ENCODE measurements around the gene LRP8.

LRP8 gene

DNA sequence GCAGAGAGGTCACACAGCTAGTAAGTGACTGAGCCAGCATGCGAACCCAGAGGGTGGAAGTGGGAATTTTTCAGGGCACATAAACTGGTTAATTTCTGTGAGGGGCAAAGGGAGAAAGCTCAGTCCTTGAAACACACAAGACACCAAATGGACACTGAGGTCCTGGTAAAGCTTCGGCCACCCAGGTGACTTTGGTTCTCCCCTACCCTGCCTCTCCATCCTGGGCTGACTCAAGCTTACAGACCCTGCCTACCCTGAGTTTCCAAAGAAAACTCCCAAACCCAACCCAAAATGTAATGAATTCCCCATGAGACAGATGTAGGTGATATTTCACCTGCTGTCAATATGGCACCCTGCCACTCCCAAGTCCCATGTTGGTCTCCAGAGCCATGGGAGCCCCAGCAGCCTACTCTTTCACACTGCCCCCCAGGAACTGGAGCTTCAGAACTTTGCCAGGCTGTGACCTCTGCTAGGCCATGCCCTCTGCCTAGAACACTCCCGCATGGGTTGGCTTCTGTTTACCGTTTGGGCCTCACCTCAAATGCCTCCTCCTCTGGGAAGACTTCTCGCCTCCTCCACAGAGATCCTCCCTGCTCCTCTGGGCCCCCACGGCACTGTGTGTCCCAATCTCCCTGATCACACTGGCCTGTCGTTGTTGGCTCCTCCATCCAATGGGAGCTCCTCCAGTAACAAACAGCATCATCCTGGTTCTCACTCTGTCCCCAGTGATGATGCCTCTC lies 3.7 kb upstream of the LRP8 start:
- no peaks in the 10 kb centered on the region for H3K27me3 Mint-ChIP-seq
- H3K27ac Mint-ChIP-seq (ENCODE audit: low read depth) = no peak overlapping the region
- no peak for DNase-seq (ENCODE audit: low spot score in 2 of 2)
- ATAC-seq (replicated peaks; ENCODE audit: extremely low read depth, poor library complexity, severe bottlenecking) = no peak
- H3K4me1 Mint-ChIP-seq = peaks cover 29% of the 10 kb centered on the region
- H3K9me3 Mint-ChIP-seq = no peaks in the 10 kb centered on the region
- peaks cover 2% of the 10 kb centered on the region for H3K36me3 Mint-ChIP-seq (ENCODE audit: insufficient read depth)
- H3K4me3 Mint-ChIP-seq = no peak overlapping the region

GRCh38 chr1:53330819-53331218 lies 2.9 kb upstream of the LRP8 start:
- peaks cover 34% of the 10 kb centered on the region for H3K4me1 Mint-ChIP-seq
- peaks cover 4% of the 10 kb centered on the region for H3K36me3 Mint-ChIP-seq (ENCODE audit: insufficient read depth)
- H3K4me3 Mint-ChIP-seq = no peak overlapping the region
- no peak overlapping the region for H3K27ac Mint-ChIP-seq (ENCODE audit: low read depth)
- no peaks in the 10 kb centered on the region for H3K9me3 Mint-ChIP-seq
- no peaks in the 10 kb centered on the region for H3K27me3 Mint-ChIP-seq
- ATAC-seq (replicated peaks; ENCODE audit: extremely low read depth, poor library complexity, severe bottlenecking) (no peak), DNase-seq (ENCODE audit: low spot score in 2 of 2) (no peak)

DNA sequence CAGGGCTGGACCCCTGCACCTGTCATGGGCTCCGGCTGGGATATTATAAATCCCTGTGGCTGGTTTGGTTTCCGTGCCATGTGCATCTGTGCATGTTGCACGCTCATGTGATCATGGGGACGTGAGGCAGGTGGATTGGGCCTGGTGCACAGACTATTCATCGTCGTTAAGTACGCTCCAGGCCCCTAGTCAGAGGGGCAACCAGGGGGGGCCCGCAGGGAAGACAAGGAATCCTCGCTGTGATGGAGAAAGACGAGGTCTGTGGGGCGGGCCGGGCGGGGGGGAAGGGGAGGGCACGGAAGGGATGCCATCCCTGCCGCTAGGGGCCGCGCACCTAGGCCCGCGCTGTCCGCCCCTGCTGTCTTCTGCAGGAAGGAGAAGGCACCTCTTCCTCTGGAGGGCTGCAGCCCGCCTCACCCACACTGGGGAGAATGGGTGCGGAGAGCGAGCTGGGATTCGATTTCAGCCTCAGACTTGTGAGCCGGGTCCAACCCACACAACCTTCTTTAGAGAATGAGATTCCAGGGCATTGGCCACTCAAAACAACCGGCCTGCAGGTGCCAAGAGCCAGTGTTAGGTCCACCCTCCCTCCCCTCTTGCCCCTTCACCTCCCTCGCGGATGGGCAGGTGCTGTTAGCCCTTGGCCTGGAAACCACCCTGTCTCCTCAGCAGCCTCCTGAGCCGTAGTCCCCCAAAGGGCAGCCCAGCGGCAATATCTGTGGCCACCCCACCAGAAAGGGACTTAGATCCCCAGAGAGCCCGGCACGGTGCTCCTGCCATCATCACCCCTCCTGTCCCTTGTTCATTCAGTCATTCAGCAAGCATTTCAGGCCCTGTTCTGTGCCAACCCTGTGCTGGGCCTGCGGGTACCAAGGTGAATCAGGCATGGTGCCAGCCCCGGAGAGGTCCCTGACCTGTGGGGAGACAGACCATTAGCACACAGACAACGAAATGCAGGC lies 950 bp upstream of the LRP8 start:
- H3K4me3 Mint-ChIP-seq = peak overlapping the region; percentile 93
- no peaks in the 10 kb centered on the region for H3K9me3 Mint-ChIP-seq
- H3K27me3 Mint-ChIP-seq = no peaks in the 10 kb centered on the region
- peaks cover 4% of the 10 kb centered on the region for H3K36me3 Mint-ChIP-seq (ENCODE audit: insufficient read depth)
- no peak overlapping the region for H3K27ac Mint-ChIP-seq (ENCODE audit: low read depth)
- no peak for DNase-seq (ENCODE audit: low spot score in 2 of 2)
- peaks cover 28% of the 10 kb centered on the region for H3K4me1 Mint-ChIP-seq
- ATAC-seq (replicated peaks; ENCODE audit: extremely low read depth, poor library complexity, severe bottlenecking) = no peak

DNA sequence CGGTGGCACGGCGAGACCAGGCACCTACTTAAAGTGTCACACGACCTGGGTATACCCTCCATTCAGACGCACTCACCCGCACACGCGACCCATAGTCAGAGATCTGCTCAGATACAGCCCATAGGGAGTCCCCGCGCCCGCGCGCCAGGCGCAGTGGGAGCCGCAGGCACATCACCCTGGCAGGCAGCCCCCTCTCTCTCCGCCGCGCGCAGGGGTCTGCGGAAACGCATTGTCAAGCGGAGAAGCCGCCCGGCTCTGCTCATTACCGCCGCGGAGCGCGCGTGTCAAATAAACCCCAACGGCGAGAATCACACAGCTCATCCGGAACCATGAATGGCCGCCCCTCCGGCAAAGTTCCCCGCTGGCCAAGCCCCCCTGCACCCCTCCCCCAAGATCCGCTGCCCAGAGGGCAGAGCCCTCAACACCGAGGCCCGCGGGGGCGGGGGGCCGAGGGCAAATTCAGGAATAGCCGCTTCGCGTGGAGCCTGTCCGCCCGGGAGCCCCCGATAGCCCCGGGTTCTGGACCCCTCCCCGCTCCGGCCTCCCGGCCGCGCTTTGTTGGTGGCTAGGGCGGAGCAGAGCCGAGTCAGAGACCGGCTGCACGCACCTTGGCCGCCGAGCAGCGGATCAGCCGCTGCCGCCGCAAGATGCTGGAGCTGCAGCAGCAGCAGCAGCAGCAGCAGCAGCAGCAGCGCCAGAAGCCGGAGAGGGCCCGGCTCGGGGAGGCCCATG lies 522 bp downstream of the LRP8 start:
- peak; percentile 18 for ATAC-seq (replicated peaks; ENCODE audit: extremely low read depth, poor library complexity, severe bottlenecking)
- H3K36me3 Mint-ChIP-seq (ENCODE audit: insufficient read depth) = peaks cover 6% of the 10 kb centered on the region
- peak overlapping the region; percentile 41 for H3K27ac Mint-ChIP-seq (ENCODE audit: low read depth)
- peak; percentile 30 to 33 for DNase-seq (ENCODE audit: low spot score in 2 of 2)
- no peaks in the 10 kb centered on the region for H3K9me3 Mint-ChIP-seq
- H3K4me1 Mint-ChIP-seq = peaks cover 30% of the 10 kb centered on the region
- H3K4me3 Mint-ChIP-seq = peak overlapping the region; percentile 93
- H3K27me3 Mint-ChIP-seq = no peaks in the 10 kb centered on the region

DNA sequence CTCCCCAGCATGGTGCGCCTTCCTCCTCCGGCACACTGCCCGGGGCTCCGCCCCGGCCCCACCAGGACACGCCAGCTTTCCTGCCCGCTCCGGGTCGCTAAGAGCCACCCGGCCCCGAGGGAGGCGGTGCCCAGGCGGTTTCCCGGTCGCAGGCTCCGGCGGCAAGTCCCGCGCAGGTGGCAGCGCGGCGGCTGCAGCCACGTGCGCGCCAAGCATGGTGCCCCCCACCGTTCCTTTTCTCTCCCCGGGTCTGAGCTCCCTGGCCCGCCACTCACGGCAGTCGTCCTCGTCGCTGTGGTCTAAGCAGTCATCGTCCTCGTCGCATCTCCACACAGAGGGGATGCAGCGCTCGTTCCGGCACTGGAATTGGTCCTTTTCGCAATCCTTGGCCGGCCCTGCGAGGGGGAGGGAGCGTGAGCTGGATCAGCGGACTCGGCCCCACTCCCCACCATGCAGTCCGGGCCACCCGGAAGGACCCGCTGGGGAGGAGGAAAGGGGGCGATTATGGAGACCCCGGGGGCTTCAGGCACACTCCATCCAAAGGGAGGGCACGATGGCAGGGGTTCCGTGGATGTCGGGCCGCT lies 1.2 kb downstream of the LRP8 start:
- peak; percentile 2 for ATAC-seq (replicated peaks; ENCODE audit: extremely low read depth, poor library complexity, severe bottlenecking)
- H3K36me3 Mint-ChIP-seq (ENCODE audit: insufficient read depth) = peaks cover 6% of the 10 kb centered on the region
- H3K4me3 Mint-ChIP-seq = peak overlapping the region; percentile 93
- peak overlapping the region; percentile 90 for H3K27ac Mint-ChIP-seq (ENCODE audit: low read depth)
- H3K4me1 Mint-ChIP-seq = peaks cover 34% of the 10 kb centered on the region
- no peaks in the 10 kb centered on the region for H3K27me3 Mint-ChIP-seq
- peak in 1 of 2 donors; percentile 19 for DNase-seq (ENCODE audit: low spot score in 2 of 2)
- H3K9me3 Mint-ChIP-seq = no peaks in the 10 kb centered on the region

- Mint-ChIP-seq H3K4me3 (peak overlapping the region; percentile 93), H3K9me3 (no peaks in the 10 kb centered on the region), H3K36me3 (ENCODE audit: insufficient read depth) (peaks cover 6% of the 10 kb centered on the region), H3K27me3 (no peaks in the 10 kb centered on the region), H3K4me1 (peaks cover 34% of the 10 kb centered on the region), H3K27ac (ENCODE audit: low read depth) (peak overlapping the region; percentile 90)
- peak; percentile 72 to 81 for DNase-seq (ENCODE audit: low spot score in 2 of 2)
- ATAC-seq (replicated peaks; ENCODE audit: extremely low read depth, poor library complexity, severe bottlenecking) = peak; percentile 88
Observed at GRCh38 chr1:53326088-53326597, 1.7 kb downstream of the LRP8 start.

GRCh38 chr1:53325326-53326087 lies 2.4 kb downstream of the LRP8 start:
- Mint-ChIP-seq H3K4me1 (peaks cover 34% of the 10 kb centered on the region), H3K36me3 (ENCODE audit: insufficient read depth) (peaks cover 6% of the 10 kb centered on the region), H3K27ac (ENCODE audit: low read depth) (peak overlapping the region; percentile 90), H3K9me3 (no peaks in the 10 kb centered on the region), H3K27me3 (no peaks in the 10 kb centered on the region), H3K4me3 (peak overlapping the region; percentile 93)
- ATAC-seq (replicated peaks; ENCODE audit: extremely low read depth, poor library complexity, severe bottlenecking) (no peak), DNase-seq (ENCODE audit: low spot score in 2 of 2) (no peak)

DNA sequence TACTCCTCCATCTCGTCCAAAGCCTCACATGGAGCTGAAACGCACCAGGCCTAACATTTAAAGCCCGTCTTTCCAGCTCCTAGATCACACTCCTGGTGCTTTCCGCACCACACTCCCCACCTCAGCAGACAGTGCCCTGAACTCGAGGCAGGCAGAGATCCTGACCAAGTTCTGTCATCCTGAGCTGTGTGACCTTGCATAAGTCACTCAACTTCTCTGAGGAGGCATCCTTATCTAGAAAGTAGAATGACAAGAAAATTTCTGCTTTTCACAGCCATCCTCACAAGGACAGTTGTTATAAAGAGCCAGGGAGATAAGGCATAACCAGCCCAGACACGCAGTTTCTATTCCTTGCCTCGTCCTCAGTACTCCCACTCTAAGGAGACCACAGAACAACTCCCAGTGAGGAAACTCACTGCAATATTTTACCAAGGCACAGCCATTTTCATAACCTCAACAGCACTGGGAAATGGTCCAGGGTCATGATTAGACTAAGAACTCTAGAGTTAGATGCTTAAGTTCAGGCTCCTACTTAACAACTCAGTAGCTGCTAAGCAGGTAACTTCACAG lies 3.1 kb downstream of the LRP8 start:
- Mint-ChIP-seq H3K27ac (ENCODE audit: low read depth) (no peak overlapping the region), H3K4me1 (peaks cover 34% of the 10 kb centered on the region)

DNA sequence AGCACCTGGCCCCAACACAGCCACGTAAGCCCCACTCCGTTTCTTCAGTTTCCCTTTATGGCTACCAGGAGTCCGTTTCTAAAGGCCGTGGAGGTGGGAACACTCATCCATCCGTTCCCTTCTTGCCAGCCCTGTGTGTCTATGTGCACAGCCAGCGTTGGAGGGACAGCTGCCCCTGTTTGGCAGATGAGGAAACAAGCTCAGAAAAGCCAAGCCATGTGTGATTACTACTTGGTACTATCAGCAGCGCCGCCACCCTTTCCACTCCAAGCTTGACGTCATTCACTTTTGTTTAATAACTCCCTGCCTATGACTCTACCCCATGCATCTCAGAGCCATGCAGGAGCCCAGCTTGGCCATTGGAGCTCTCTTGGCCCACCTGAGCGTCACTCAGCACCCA lies 3.5 kb downstream of the LRP8 start:
- ATAC-seq (replicated peaks; ENCODE audit: extremely low read depth, poor library complexity, severe bottlenecking) (no peak), DNase-seq (ENCODE audit: low spot score in 2 of 2) (no peak)
- Mint-ChIP-seq H3K27ac (ENCODE audit: low read depth) (no peak overlapping the region), H3K27me3 (no peaks in the 10 kb centered on the region), H3K4me3 (no peak overlapping the region), H3K4me1 (peaks cover 34% of the 10 kb centered on the region), H3K36me3 (ENCODE audit: insufficient read depth) (peaks cover 6% of the 10 kb centered on the region), H3K9me3 (no peaks in the 10 kb centered on the region)

More for the DNA sequence above, 3.1 kb downstream of the LRP8 start:
- no peak for ATAC-seq (replicated peaks; ENCODE audit: extremely low read depth, poor library complexity, severe bottlenecking)
- no peak for DNase-seq (ENCODE audit: low spot score in 2 of 2)
- Mint-ChIP-seq H3K4me3 (peak overlapping the region; percentile 93), H3K27me3 (no peaks in the 10 kb centered on the region), H3K36me3 (ENCODE audit: insufficient read depth) (peaks cover 6% of the 10 kb centered on the region), H3K9me3 (no peaks in the 10 kb centered on the region)

DNA sequence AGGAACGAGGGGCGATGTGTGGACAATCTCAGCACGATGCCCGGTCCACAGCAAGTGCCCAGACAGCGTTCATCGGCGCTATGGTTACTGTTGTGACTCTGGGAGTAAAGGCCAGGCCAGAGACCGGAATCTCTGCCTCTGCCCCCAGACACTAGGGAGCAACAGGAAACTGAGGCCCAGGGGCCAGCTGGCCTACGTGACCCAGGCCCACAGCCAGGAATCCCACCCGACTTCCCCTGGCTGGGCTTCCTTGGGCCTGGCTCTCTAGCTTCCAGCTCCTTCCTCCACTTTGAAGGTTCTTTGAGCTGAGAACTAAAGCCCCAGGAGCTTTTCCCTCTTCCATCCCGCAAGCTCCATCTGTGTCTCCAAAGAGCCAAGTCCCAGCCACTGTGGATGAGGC lies 4.6 kb downstream of the LRP8 start:
- DNase-seq (ENCODE audit: low spot score in 2 of 2) = no peak
- no peaks in the 10 kb centered on the region for H3K27me3 Mint-ChIP-seq
- H3K27ac Mint-ChIP-seq (ENCODE audit: low read depth) = no peak overlapping the region
- no peak overlapping the region for H3K4me3 Mint-ChIP-seq
- H3K4me1 Mint-ChIP-seq = peaks cover 30% of the 10 kb centered on the region
- H3K36me3 Mint-ChIP-seq (ENCODE audit: insufficient read depth) = peaks cover 6% of the 10 kb centered on the region
- ATAC-seq (replicated peaks; ENCODE audit: extremely low read depth, poor library complexity, severe bottlenecking) = no peak
- H3K9me3 Mint-ChIP-seq = no peaks in the 10 kb centered on the region

All from central memory CD8-positive, alpha-beta T cell (primary cell).